Measurements from ENCODE around the gene PRPF38A. TPM values are rescaled to one million over a fixed set of nuclear protein-coding genes. Genes with fewer than 3 reads are reported as not detected.

Gene PRPF38A
- total RNA-seq, 1 donor from 2014 or later, result 61.9 TPM

DNA sequence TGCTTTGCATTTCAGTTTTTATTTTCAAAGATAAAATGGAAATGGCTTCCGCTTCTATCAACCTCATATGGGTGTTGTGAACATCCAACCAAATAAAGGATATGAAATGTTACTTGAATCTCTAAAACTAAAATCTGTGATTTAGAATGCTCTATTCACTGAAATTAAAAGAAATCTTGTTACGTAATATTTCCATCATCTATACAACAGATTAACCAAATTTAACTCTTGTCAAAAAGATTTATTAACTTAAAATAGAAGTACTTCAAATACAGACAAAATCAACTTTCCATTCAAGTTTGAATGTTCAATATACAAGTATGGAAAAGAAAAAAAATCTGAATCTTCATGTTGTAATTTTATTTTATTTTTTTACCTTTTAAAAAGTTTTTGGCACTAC lies 18.7 kb downstream of the PRPF38A start:
- Mint-ChIP-seq H3K4me1 (ENCODE audit: unreplicated experiment) (peaks cover 10% of the 10 kb centered on the region), H3K4me3 (ENCODE audit: unreplicated experiment) (no peak overlapping the region), H3K9me3 (ENCODE audit: unreplicated experiment) (no peaks in the 10 kb centered on the region), H3K36me3 (ENCODE audit: low read depth, unreplicated experiment) (peaks cover 8% of the 10 kb centered on the region), H3K27me3 (ENCODE audit: unreplicated experiment) (no peaks in the 10 kb centered on the region), H3K27ac (ENCODE audit: unreplicated experiment) (no peak overlapping the region)
- TF ChIP-seq CTCF (IDR thresholded peaks at IDR 0.05; ENCODE audit: unreplicated experiment), result no peak
- no peak for DNase-seq (ENCODE audit: low spot score)

DNA sequence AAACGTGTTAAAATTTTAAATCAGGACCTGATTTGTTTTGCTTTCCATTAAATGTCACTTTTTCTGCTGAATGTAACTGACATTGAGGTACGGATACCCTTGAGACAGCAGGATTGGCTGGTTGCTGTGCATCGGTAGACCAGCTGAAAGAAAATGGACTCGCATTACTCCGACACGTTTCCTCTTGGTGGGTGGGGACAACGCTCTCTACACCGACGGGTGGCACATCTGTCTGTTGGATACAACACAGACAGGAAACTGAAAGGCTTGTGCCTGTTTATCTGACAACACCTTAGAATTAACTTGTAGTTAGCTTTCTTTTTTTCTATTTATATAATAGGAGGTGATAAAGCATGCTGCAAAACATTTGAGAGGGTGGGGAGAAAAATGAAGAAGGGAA lies 19.4 kb downstream of the PRPF38A start:
- peaks cover 11% of the 10 kb centered on the region for H3K36me3 Mint-ChIP-seq (ENCODE audit: low read depth, unreplicated experiment)
- H3K4me3 Mint-ChIP-seq (ENCODE audit: unreplicated experiment), result peak overlapping the region; percentile 26
- H3K9me3 Mint-ChIP-seq (ENCODE audit: unreplicated experiment), result no peaks in the 10 kb centered on the region
- H3K27me3 Mint-ChIP-seq (ENCODE audit: unreplicated experiment), result no peaks in the 10 kb centered on the region
- H3K4me1 Mint-ChIP-seq (ENCODE audit: unreplicated experiment), result peaks cover 10% of the 10 kb centered on the region
- TF ChIP-seq CTCF (IDR thresholded peaks at IDR 0.05; ENCODE audit: unreplicated experiment), result no peak
- H3K27ac Mint-ChIP-seq (ENCODE audit: unreplicated experiment), result no peak overlapping the region
- DNase-seq (ENCODE audit: low spot score), result no peak

DNA sequence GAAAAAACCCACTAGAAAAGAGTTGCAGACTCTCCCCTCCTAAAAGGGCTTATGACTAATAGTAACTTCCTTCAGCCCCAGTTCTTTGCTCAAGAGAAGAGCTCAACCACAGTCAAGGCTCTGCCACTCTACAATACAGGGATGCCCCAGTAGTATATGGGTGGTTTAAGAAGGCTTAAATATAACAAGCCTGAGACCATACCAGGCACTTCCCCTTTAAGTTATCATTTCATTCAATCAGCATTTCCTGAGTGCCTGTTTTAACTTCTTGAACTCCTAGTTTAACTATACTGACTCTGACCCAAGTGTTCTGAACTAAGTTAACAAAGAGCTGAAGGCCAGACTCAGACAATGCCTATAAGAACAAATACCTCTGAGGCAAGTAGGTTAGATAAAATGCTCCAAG lies 19.8 kb downstream of the PRPF38A start:
- Mint-ChIP-seq H3K27me3 (ENCODE audit: unreplicated experiment) (no peaks in the 10 kb centered on the region), H3K4me3 (ENCODE audit: unreplicated experiment) (no peak overlapping the region), H3K9me3 (ENCODE audit: unreplicated experiment) (no peaks in the 10 kb centered on the region), H3K36me3 (ENCODE audit: low read depth, unreplicated experiment) (peaks cover 13% of the 10 kb centered on the region), H3K4me1 (ENCODE audit: unreplicated experiment) (peaks cover 10% of the 10 kb centered on the region), H3K27ac (ENCODE audit: unreplicated experiment) (peak overlapping the region; percentile 16)
- no peak for DNase-seq (ENCODE audit: low spot score)
- no peak for TF ChIP-seq CTCF (IDR thresholded peaks at IDR 0.05; ENCODE audit: unreplicated experiment)

DNA sequence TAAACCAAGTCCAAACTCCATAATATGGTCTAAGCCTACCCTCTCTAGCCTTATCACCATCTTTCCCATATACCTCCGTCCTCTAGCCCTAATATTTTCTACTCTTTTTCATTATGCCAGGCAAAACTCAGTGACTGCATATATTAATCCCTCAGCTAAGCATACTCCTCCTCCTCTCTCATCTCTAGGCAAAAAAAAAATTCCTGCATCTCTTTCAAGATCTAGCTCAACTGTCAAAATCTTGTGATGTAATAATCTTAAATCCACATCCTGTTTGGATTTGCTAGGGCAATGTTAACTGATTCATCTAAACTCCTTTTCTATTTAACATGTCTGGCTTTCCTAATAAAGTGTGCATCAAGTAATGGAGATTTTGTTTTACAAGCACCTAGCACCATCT lies 20.4 kb downstream of the PRPF38A start:
- no peak overlapping the region for H3K4me3 Mint-ChIP-seq (ENCODE audit: unreplicated experiment)
- no peak for DNase-seq (ENCODE audit: low spot score)
- H3K4me1 Mint-ChIP-seq (ENCODE audit: unreplicated experiment), result peaks cover 10% of the 10 kb centered on the region
- H3K27me3 Mint-ChIP-seq (ENCODE audit: unreplicated experiment), result no peaks in the 10 kb centered on the region
- TF ChIP-seq CTCF (IDR thresholded peaks at IDR 0.05; ENCODE audit: unreplicated experiment), result no peak
- H3K27ac Mint-ChIP-seq (ENCODE audit: unreplicated experiment), result peak overlapping the region; percentile 19
- H3K36me3 Mint-ChIP-seq (ENCODE audit: low read depth, unreplicated experiment), result peaks cover 13% of the 10 kb centered on the region
- H3K9me3 Mint-ChIP-seq (ENCODE audit: unreplicated experiment), result no peaks in the 10 kb centered on the region

- H3K27ac Mint-ChIP-seq (ENCODE audit: unreplicated experiment), result no peak overlapping the region
- no peaks in the 10 kb centered on the region for H3K27me3 Mint-ChIP-seq (ENCODE audit: unreplicated experiment)
- no peaks in the 10 kb centered on the region for H3K9me3 Mint-ChIP-seq (ENCODE audit: unreplicated experiment)
- H3K4me3 Mint-ChIP-seq (ENCODE audit: unreplicated experiment), result no peak overlapping the region
- TF ChIP-seq CTCF (IDR thresholded peaks at IDR 0.05; ENCODE audit: unreplicated experiment), result no peak
- H3K4me1 Mint-ChIP-seq (ENCODE audit: unreplicated experiment), result peaks cover 10% of the 10 kb centered on the region
- peaks cover 20% of the 10 kb centered on the region for H3K36me3 Mint-ChIP-seq (ENCODE audit: low read depth, unreplicated experiment)
- DNase-seq (ENCODE audit: low spot score), result no peak
Observed at GRCh38 chr1:52426371-52426770, 22.0 kb downstream of the PRPF38A start.
